DMS53 (cell line): Measurements from ENCODE around the gene ABCC5.
A peak's percentile ranks its signal among the peaks of the same experiment; 100 is the strongest.

Experiments
- DNase-seq: peaks from one replicate; lab custom pipeline; 2025; lab: John Stamatoyannopoulos, UW

Gene ABCC5

DNA sequence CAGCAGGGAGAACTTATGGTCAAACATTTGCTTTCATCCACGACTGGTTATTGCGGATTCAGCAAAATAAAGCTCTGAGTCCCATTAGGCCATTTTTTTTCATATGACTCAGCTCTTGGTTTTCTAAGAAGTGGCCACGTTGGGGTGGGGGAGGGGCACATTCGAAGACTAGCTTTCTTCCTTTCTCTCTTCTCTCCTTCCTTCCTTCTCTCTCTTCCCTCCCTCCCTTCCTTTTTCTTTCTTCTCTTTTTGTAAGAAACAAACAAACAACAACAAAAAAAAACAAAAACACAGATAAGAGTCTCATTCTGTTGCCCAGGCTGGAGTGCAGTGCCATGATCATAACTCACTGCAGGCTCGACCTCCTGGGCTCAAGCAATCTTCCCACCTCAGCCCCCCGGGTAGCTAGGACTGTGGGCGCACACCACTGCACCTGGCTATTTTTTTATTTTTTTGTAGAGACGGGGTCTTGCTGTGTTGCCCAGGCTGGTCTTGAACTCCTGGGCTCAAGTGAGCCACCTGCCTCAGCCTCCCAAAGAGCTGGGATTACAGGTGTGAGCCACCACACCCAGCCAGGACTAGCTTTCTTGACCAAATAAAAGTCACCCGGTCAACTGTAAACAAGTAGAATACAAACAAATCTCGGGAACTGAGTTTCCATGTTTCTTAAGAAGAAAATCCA is 41.6 kb downstream of the ABCC5 start:
- peak; percentile 58 for DNase-seq

DNA sequence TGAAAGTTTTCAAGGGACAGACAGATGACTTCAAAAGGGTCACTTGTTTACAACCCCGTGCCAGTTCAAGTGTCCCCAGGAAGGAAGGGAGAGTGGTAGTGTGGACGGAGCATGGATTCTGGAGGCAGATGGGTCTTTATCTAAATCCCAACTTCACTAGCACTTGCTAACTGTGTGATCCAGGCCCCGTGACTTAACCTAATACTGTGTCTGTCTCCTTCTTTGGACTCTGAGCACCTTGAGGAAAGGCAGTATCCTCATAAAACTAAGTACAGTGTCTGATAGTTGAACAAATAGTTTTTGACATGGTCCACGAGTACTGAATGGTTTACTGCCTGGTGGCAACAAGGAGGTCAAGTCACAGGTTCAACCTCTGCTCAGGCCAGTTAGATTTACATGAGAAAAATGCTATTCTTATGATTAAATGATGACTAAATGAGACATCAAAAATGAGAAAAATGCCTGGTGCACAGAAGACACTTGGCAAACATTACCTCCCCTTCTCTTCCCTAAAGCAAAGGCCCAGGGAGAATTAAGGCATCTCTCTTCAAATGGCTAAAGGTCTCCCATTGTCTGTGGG is 48.9 kb downstream of the ABCC5 start:
- no peak for DNase-seq

DNA sequence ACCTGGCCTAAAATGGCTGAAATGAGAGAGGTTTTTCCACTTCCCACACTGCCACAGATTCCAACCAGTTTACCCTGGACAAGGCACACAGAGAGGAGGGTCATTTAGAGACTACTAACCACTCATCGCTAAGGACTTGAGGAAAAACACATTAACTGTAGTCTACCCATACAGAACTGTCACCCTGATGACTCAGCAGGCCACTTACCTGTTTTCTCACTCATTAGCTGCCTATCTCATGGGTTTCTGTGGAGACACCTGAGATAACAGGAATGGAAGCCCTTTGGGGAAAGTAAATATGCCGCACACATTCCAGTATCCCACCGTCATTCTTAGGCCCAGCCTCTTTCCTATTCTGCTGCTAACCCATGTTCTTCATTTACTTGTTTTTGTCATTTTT is 50.0 kb downstream of the ABCC5 start:
- peak; percentile 76 for DNase-seq

DNA sequence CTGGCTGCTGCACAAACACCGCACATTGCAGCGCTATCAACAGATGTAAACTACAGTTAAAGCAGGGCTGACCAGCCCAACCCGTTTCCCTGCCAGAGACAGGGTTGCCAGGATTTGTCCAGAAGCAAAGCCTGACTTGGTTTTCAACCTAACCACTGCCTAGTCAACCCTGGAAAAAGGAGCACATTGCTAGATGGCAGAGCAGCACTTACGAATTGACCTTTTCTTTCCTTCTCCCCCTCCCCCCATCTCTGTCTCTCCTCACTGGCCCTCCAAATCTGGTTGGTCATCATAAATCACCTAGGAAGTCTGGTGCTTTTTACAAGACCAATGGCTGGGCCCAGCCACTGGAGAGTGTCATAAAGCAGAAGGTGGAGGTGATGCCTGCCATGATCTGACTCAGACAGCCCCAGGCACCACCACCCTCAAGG is 51.3 kb downstream of the ABCC5 start:
- DNase-seq = no peak

DNA sequence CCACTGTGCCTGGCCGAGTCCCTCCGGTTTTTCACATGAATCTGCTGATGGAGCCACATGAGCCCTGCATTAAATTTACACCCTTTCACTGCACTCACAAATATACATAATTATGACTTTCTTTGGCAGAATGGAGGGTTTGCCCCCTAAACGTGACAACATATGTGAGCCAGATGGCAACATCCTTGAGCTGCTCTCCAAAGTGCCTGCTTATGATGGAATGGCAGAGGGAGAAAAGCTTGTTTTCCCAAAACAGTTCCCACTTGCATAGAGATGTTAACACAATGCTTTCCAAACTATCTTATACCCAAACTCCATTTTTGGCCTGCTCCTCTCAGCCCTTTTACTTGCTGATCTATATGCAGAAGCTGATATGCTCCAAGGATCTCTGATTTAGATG is 54.9 kb downstream of the ABCC5 start:
- no peak for DNase-seq

DNA sequence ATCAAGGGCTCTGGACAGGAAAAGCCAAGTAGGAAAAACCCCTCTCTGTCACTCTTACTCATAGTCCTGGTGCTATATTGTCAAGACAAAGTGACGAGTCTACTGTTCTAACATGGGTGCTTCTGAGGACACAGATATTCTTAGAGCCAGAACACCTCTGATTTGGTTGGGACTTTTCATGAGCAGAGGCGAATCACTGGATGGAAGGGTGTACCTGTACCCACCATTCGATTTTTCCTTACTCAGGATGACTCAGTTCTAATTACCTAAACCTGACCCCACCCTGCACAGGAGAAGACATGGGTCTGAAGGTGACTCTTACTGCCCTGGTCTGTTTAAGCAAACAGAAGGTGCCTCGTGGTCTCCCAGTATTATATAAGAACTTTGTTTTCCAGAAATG is 58.5 kb downstream of the ABCC5 start:
- DNase-seq = no peak

DNA sequence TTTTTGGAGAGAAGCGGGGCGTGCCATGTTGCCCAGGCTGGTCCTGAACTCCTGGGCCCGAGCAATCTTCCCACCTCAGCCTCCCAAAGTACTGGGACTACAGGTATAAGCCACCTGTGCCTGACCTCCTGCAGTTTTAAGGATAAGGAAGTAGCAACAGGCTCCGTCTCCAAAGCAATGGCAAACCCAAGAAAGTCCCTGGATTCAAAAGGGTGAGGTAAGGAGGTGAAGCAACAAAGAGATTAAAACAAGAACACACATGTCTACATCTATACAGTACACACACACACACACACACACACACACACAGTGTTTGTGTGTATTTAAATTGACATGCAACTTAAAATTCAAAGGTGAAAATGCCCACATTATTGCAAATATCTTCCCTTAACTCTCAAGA is 58.9 kb downstream of the ABCC5 start:
- no peak for DNase-seq

DNA sequence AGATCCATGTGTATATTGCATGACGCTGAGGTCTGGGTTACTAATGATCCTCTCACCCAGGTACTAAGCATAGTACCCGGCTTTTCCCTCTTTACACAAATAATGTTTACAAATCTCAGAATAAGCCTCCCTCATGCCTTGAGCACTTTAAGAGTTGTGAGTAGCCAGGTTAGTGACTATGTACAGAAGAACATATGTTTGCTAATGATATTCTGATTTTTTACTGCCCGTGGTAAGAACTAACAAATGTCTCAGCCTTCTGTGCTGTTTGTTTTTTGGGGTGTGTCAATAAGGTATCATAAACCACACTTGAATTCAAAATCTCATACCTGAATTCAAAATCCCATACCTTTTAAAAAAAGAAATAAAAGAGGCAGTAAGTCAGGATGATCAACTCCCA is 59.5 kb downstream of the ABCC5 start:
- DNase-seq = no peak

DNA sequence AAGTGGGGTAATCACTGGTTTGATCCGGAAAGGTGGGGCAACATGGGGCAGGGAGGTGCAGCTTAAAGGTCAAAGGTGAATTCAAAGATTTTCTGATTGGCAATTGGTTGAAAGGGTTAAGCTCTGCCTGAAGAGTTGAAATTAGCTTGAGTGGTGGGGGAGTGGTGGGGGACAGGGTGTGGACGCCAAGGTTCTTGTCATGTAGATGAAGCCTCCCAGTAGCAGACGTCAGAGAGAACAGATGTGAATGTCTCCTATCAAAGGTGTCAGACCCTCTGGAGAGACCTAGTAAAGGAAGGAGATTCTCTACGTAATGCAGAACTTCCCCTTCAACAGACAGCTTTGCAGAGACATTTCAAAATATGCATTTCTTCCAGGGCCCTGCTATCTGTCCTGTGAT is 62.8 kb downstream of the ABCC5 start:
- no peak for DNase-seq

DNA sequence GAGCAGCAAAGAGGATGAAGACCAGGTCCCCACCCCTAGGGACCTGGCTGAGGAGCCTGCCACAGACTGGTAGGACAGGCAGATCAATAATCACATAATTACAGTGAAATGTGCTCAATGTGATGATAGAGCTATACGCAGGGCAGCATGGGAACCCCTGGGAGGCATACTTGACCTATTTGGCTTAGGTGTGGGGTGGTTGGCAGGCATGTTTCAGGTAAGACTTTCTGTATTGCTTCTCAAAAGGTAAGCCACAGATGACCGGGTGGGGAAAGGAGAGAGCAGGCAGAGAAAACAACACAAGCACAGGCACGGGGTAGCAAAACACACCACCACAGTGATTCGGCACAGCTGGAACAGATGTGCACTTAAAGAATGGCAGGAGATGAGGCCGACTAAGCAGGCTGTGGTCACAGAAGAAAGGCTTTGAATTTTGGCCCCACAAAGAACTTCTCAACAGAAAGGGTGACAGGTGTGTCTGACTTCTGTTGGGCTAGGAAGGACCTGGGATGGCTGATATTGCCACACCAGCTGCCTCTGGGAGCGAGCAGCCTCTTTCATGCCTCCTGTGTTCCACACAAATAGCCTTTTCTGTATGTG is 64.1 kb downstream of the ABCC5 start:
- DNase-seq = no peak

DNA sequence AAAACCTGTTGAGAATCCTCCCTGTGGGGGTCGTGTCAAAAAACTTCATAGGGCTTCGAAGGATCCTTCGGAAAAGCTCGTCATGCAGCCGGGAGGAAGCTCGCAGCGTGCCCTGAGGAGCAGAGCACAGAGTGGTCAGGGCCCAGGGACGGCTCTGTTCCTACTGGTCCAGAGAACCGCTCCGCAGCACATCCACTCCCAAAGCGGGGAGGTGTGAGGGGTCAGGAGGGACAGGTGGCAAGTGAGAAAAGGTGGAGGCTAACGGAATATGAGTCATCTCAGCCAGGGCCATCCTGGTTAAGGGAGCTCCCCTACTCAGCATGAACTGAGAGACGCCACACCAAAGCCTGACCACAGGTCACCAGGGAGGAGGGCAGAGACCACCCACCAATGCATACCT is 66.2 kb downstream of the ABCC5 start:
- no peak for DNase-seq

DNA sequence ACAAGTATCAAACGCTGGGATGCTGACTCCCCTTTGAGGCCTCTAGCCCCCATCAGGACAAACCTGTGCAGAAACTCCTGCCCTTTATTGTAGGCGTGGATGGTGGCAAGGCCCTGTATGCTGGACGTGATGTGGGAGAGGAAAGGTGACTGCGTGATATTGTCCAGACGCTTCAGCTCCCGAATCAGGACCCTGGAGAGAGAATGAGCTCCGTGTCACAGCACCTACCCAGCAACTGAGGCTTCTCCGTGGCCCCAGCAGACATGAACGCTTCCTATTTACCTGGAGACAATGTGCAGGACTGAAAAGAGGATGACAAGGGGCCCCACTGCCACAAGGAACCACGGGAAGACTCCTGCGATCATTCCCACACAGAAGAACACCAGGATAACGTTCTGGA is 68.0 kb downstream of the ABCC5 start:
- no peak for DNase-seq

DNA sequence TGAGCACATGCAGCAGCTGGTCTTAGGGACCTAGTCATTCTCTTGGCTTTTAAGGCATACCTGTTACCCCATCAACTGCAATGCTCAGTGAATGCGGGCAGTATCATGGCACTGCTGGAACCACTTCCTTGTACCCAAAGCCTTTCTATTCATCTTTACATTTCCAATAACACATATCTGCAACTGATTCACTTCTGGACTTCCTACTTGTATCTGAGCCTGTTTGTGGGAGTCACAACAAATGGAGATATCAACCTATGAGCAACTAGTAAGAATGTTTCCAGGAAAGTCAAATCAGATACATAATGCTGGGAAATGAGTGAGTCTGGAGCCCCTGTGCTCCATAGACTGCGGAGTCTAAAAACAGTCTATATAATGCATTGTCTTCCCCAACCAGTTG is 71.6 kb downstream of the ABCC5 start:
- no peak for DNase-seq

DNA sequence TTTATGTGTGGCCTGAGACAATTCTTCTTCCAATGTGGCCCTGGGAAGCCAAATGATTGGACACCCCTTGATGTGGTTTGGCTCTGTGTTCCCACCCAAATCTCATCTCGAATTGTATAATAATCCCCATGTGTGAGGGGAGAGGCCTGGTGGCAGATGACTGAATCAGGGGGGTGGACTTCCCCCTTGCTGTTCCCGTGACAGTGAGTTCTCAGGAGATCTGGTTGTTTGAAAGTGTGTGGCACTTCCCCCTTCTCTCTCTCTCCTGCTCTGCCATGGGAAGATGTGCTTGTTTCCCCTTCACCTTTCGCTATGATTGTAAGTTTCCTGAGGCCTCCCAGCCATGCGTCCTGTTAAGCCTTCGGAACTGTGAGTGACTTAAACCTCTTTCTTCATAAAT is 72.9 kb downstream of the ABCC5 start:
- DNase-seq = no peak

DNA sequence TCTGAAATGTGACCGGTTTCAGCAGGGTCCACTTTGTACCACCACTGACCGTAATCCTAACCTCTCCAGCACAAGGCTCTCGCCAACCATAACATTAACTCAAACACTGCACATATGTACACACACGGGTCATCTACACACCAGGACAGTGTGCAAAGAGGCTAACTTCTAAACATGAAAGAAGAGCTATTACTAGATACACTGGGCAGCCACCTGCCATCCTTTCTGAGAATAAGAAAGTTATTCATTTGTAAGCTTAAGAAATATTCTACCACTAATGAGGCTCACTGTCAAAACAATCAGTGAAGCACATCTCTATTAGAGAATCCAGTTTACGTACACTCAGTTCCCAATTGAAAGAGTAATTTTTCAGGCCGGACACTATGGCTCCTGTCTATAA is 73.9 kb downstream of the ABCC5 start:
- no peak for DNase-seq

DNA sequence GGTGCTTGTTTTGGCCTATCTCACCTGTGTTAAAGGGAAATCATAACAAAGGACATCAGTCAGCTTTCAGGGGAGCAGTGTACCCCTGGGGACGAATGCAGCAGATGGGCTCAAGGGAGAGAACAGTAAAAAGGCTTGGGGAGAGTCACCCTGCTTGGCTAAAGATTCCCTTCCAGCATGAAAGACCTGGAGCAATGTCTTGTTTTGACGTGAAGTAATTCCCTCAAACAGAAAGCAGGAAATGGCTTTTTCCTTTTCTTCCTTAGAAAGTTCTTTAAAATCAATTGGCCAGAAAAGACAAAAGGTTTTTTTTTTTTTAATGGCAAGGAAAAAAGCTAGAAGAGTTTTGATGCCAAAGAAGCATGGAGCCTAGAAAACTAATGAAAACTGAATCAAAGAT is 76.5 kb downstream of the ABCC5 start:
- DNase-seq = no peak

DNA sequence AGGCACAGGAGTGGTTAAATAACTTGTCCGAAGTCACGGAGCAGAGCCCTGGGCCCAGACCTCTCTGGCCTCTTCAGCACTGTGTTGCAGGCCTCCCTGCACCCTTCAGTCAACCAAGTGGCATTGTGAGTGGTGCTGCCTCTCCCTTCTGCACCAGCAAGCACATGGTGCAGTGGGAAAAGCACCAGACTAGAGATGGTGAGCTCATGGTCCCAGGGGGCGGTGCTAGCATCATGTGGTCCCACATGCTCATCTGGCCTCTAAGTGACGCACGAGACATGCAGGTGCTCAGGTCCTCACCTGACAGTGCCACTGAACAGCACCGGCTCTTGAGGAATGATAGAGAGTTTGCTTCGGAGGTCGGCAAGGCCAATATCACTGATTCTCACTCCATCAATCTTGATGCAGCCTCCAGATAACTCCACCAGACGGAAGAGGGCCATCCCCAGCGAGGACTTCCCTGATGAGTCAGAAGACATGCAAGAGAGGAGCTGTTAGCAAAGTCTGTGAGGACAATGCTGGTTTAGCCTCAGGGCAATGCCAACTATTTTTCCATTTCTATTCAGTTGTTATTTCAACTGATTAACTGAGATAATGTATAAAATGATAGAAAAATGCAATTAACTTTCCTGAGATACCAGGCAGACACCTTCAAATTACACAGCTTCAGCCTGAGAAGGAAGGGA is 79.9 kb downstream of the ABCC5 start:
- no peak for DNase-seq

DNA sequence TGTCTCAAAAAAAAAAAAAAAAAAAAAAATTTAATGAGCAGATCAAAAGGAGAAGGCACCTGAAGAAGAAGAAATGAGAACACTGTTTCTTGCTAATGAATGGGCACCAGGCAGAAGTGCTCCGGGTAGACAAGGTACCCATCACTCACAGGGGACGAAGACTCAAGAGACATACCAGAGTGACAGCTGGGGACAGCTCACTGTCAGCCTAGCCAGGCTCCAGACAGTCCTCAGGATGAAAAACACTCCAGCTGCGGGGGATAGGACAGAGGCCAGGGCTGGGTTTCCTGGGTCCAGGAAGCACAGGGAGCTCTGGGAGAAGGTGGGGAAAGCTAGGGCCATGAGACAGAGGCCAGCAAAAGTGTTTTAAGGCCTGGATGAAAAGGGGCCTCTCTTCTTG is 84.5 kb downstream of the ABCC5 start:
- no peak for DNase-seq

DNA sequence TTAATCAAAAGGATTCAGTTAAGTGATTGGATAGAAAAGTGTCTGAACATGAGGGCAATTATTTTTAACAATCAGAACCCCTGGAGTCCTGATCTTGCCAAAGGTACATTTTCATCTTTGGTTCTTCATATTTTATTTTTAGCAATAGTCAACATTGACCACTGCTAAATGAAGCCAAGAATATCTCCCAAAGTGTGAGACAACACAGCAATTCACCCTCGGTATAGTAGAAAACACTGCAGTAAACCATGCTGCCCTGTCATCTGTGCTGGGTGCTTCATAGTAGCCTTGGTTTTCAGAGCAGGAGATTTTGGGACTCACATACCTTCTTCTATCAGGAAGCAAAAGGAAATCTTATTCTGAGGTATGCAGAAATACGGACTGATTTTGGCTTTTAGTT is 85.8 kb downstream of the ABCC5 start:
- DNase-seq = no peak

DNA sequence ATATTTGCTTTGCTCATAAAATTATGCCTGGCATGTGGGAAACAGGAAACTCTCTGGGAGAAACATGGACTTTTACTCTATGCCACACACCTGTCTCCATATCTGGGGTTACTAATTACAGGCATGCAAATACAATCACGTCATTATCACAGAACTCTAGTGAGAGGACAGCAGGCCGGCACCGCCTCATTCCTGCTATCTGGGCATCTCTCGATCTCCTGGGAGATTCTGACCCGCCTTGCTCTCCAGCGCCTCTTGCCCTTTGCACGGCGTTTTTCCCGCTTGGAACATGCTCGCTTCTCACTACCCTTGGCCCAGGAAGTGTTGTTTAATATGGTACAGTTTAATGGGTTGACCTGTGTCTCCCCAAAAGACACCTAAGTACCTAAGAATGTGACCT is 87.6 kb downstream of the ABCC5 start:
- no peak for DNase-seq

DNA sequence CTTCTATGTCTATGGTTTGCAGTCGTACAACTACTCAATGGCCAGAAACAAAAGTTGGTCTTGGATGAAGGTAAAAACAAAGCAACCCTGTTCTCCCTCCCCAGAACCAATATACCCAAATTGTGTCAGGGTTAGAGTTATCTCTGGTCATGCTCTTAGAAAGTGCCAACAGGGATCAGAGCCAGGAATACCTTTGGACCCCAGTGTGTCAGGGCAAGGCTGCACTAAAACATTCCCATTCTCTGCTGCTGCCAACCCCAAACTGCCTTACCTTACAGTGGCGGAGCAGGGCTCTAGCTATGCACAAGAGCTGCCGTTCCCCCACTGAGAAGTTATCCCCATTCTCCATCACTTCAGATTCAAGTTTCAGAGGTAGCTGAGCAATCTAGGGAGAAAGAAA is 90.6 kb downstream of the ABCC5 start:
- DNase-seq = no peak

DNA sequence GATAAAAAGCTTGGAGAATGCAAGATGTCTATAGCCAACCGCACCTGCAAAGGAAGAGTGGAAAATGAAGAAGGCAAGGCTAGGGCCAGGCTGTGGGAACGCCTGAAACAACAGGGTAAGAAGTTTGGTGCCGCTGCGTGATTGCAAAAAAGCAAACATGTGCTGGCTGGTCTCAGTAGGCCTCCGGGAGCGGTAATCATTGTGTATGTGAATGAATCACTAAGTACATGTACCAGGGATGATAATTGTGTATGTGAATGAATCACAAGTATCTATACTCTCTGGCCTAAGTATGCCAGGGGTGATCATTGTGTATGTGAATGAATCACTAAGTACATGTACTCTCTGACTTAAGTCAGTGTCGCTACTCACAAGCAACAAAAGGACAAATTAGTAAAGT is 92.7 kb downstream of the ABCC5 start:
- DNase-seq = peak; percentile 44

DNA sequence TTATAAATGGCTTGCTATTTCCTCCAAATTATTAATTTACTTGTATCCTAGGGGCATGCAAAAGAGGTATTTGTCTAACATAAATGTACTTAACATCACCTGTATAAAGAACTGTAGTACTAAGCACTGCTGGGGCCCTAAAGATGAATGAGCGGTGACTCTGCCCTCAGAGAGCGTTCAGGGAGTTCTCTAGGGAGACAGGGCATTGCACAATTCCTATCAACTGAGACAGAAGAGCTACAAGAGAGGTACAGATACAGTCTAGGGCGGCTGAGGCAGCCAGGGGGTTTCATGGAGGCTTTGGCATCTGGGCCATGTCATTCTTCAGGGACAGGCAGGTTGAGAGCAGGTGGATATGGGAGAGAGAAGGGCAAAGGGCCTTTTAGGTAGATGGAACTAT is 93.1 kb downstream of the ABCC5 start:
- no peak for DNase-seq
